NB4 (cell line): ENCODE data around the gene SH3BP4.

Experiments
- POLR2A ChIP-seq: IDR thresholded peaks from 2 replicates; pipeline ENCODE4 v1.6.1; 2011; ENCODE audit warnings: mild to moderate bottlenecking; ENCODE audit not compliant: insufficient read length; ENCODE audit errors: extremely low read depth
- TF ChIP-seq, protein P1 (sequence below): IDR thresholded peaks from one replicate; pipeline ENCODE4 v1.5.1; 2012; ENCODE audit warnings: low read depth, low read length

DNA sequence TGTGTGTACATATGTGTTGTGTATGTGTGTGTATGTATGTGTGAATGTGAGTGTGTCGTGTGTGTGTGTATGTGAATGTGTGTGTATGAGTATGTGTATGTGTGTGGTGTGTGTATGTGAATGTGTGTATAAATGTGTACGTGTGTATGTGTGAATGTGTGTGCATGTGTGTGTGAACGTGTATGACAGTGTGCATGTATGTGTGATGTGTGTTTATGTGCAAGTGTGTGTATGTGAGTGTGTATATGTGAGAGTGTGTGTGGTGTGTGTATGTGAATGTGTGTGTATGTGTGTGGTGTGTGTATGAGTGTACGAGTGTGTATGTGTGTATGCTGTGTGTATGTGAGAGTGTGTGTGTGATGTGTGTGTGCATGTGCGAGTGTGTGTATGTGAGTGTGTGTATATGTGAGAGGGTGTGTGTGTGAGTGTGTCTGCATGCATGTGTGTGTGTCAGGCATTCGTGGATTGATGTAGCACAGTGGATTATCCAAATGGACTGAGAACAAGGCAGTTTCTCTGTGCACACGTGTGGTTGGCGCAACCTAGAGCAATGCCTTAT lies 127.2 kb downstream of the SH3BP4 start:
- TF ChIP-seq, protein P1, sequence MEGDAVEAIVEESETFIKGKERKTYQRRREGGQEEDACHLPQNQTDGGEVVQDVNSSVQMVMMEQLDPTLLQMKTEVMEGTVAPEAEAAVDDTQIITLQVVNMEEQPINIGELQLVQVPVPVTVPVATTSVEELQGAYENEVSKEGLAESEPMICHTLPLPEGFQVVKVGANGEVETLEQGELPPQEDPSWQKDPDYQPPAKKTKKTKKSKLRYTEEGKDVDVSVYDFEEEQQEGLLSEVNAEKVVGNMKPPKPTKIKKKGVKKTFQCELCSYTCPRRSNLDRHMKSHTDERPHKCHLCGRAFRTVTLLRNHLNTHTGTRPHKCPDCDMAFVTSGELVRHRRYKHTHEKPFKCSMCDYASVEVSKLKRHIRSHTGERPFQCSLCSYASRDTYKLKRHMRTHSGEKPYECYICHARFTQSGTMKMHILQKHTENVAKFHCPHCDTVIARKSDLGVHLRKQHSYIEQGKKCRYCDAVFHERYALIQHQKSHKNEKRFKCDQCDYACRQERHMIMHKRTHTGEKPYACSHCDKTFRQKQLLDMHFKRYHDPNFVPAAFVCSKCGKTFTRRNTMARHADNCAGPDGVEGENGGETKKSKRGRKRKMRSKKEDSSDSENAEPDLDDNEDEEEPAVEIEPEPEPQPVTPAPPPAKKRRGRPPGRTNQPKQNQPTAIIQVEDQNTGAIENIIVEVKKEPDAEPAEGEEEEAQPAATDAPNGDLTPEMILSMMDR, result no peak
- TF ChIP-seq POLR2A, result no peak
